GM12873 (cell line): Measurements from ENCODE around the gene SHISA5.

ENCODE experiments used
- TF ChIP-seq, protein P1 (sequence below): IDR thresholded peaks from 2 replicates; pipeline ENCODE4 v1.5.1; 2012; ENCODE audit warnings: low read depth, mild to moderate bottlenecking, moderate library complexity, low read length, control low read depth; ENCODE audit not compliant: insufficient read depth; ENCODE audit errors: missing control alignments

The SHISA5 gene

GRCh38 chr3:48429317-48429959, 74.5 kb downstream of the SHISA5 start:
- TF ChIP-seq, protein P1, sequence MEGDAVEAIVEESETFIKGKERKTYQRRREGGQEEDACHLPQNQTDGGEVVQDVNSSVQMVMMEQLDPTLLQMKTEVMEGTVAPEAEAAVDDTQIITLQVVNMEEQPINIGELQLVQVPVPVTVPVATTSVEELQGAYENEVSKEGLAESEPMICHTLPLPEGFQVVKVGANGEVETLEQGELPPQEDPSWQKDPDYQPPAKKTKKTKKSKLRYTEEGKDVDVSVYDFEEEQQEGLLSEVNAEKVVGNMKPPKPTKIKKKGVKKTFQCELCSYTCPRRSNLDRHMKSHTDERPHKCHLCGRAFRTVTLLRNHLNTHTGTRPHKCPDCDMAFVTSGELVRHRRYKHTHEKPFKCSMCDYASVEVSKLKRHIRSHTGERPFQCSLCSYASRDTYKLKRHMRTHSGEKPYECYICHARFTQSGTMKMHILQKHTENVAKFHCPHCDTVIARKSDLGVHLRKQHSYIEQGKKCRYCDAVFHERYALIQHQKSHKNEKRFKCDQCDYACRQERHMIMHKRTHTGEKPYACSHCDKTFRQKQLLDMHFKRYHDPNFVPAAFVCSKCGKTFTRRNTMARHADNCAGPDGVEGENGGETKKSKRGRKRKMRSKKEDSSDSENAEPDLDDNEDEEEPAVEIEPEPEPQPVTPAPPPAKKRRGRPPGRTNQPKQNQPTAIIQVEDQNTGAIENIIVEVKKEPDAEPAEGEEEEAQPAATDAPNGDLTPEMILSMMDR, result no peak

DNA sequence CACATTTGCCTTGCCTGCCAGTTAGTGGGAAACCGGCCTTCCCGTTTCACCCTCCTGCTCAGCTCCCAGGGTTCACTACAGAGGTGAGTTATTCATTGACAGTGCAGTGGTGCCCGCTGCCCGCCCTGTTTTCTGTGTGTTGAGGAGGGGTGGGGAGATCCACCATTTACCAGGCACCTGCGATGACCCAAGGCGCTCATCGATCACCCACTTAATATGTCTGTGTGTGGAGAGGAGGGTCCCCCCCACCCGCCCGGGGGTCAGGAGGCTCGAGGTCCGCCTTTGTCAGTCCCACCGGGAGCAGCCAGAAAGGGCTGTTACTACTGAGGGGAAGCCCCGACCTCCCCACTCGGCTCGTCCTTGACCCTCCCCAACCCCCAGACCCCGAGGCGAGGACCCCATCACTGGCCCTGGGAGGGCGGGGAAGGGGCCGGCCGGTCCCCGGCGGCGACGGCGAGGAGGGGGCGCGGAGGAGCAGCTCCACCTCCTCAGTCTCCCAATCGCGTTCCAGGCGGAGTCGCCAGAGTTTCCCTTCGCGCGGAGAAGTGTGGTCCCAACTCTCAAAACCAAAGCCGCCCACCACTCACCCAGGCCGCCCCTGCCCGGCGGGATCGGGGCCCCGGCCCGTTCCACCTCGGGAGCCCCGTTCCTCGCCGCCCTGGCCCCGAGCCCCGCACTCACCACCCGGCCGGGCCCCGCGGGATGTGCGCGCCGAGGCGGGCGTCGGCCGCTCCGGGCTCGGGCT, 75.2 kb downstream of the SHISA5 start:
- TF ChIP-seq, protein P1, result no peak

DNA sequence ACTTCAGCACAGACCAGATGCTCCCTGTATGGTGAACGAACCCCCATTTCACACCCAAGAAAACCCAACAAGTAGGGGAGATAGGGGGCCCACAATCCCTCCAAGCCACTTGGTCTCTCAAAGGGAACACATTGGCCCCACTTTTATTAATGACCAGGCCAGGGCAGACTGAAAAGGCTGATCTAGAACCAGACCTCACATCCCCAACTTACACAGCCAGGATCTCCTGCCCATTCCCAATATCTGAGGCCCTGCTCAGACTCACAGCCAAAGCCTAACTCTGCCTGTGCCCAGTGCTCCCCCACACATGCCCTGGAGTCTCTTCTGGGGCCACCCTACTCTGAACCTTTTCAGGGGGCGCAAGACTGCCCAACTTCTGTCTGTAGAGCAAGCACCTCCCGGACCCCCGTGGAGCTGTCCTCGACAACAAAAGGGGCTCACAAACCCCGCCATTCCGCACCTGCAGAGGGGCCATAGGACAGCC, 75.8 kb downstream of the SHISA5 start:
- TF ChIP-seq, protein P1, result no peak

- TF ChIP-seq, protein P1, result no peak
These were observed 76.4 kb downstream of the SHISA5 start for GRCh38 chr3:48427630-48427962.

GRCh38 chr3:48426944-48427629, 76.9 kb downstream of the SHISA5 start:
- TF ChIP-seq, protein P1, result no peak

DNA sequence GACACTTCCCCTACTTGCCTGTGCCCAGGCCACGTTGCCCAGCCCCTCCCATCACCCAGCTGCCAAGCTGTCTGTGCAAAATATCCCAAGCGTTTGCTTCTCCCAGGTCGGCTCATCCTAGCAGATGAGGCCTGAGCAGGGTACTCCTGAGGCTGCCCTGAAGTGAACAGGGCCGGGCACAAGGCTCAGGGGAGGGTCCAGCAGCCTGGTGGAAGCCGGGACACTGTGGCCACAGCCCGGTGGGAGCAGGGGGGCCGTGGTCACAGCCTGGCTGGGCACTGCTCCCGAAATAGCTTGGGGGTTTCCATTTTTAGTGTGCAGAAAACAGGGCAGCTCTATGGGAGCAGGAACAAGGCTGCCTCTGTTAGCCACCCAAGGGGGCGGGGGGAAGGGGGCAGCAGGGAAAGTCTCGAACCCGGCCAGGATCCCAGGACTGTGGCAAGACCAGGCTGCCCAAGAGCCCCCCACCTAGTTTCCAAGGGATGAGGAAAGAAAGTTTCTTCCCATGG, 77.5 kb downstream of the SHISA5 start:
- TF ChIP-seq, protein P1, result no peak

DNA sequence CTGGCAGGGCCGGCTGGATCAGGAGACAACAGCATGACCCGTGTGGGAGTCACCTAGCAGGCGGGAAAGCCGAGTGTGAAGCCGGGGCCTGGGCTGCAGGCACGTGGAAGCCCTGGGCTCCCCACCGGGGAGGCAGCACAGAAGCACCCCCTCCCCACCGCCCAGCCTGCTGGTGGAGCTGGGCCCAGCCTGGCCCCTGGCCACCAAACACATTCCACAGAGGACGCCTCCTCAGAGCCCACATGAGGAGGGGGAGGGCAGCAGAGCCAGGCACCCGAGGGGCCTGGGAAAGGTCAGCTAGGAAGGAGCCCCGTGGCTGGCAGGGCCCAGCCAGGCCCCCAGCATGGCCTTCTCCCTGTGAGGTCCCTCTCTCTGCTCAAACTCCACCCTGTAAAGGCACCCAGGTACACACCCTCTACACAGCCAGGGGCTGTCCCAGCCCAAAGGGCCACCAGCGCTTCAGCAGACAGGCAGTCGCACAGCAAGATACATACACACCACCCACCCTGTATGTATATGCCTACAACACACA, 78.6 kb downstream of the SHISA5 start:
- TF ChIP-seq, protein P1, result no peak
